SK-N-SH (cell line): ENCODE results near the gene DOK6. TPM values are rescaled to one million over a fixed set of nuclear protein-coding genes. Genes with fewer than 3 reads are reported as not detected.

Experiments
- CTCF ChIA-PET: fragments of 300-600, 350-600 bp; formaldehyde crosslinking; extraction: SDS; loops from one replicate; lab custom pipeline; 2021; lab: Yijun Ruan, JAX
- POLR2A ChIA-PET: fragments of 350-600 bp; sonication (Branson Sonifier 250); formaldehyde crosslinking; extraction: SDS; loops from one replicate; lab custom pipeline; 2020; ENCODE audit warnings: antibody characterized with exemption, inconsistent platforms; lab: Yijun Ruan, JAX
- DNase-seq: peaks from one replicate; pipeline ENCODE4 v3.0.0; 2012
- H2AFZ ChIP-seq: fragments of 200-600 bp; sonication (generic); 2 replicates; pipeline ENCODE4 v1.8.1; 2016; ENCODE audit warnings: antibody characterized with exemption, mild to moderate bottlenecking, low read depth
- H3F3A ChIP-seq: fragments of 200-600 bp; sonication (generic); replicated peaks from 2 replicates; pipeline ENCODE3; 2016; ENCODE audit warnings: antibody characterized with exemption, mild to moderate bottlenecking; ENCODE audit not compliant: insufficient read depth
- H3K27ac ChIP-seq, 2 experiments: fragments of 200-500 bp in 1 of 2; fragments of 200-600 bp in 1 of 2; sonication (Bioruptor generic) in 1 of 2; sonication (generic), shearing (Covaris generic) in 1 of 2; 2 replicates each; pipeline versions ENCODE4 v1.5.1 to v1.6.1; 2014 to 2016; ENCODE audit warnings: low read depth in 2 of 2, inconsistent platforms in 1 of 2, low read length in 1 of 2, mild to moderate bottlenecking in 1 of 2, mixed read lengths in 1 of 2
- H3K27me3 ChIP-seq: fragments of 200-600 bp; sonication (generic), shearing (Covaris generic); 2 replicates; pipeline ENCODE4 v1.6.1; 2016; ENCODE audit warnings: mixed run types; ENCODE audit not compliant: insufficient read depth
- H3K36me3 ChIP-seq, 2 experiments: fragments of 200-500 bp in 1 of 2; fragments of 200-600 bp in 1 of 2; sonication (Bioruptor generic) in 1 of 2; sonication (generic) in 1 of 2; replicated peaks in 1 of 2; 2 replicates each; pipeline versions ENCODE3 to v1.5.1; 2014 to 2016; ENCODE audit warnings: low read length in 1 of 2, mild to moderate bottlenecking in 1 of 2; ENCODE audit not compliant: insufficient read depth in 2 of 2, control insufficient read depth in 1 of 2
- H3K4me1 ChIP-seq, 2 experiments: fragments of 200-500 bp in 1 of 2; fragments of 200-600 bp in 1 of 2; sonication (Bioruptor generic) in 1 of 2; sonication (generic), shearing (Covaris generic) in 1 of 2; 2 replicates each; pipeline versions ENCODE4 v1.5.1 to v1.6.1; 2014 to 2016; ENCODE audit warnings: low read depth in 1 of 2, low read length in 1 of 2, mixed run types in 1 of 2; ENCODE audit not compliant: insufficient read depth in 2 of 2, control insufficient read depth in 1 of 2
- H3K4me2 ChIP-seq: fragments of 200-600 bp; sonication (generic), shearing (Covaris generic); 2 replicates; pipeline ENCODE4 v1.6.1; 2017; ENCODE audit warnings: mixed run types
- H3K4me3 ChIP-seq, 2 experiments: fragments of 200-500 bp in 1 of 2; fragments of 200-600 bp in 1 of 2; sonication (Bioruptor generic) in 1 of 2; sonication (generic), shearing (Covaris generic) in 1 of 2; 2 replicates each; pipeline versions ENCODE4 v1.5.1 to v1.8.1; 2014 to 2016; ENCODE audit warnings: low read depth in 2 of 2, inconsistent platforms in 1 of 2, low read length in 1 of 2, mild to moderate bottlenecking in 1 of 2, mixed read lengths in 1 of 2, moderate library complexity in 1 of 2
- H3K79me2 ChIP-seq: fragments of 200-600 bp; sonication (generic); 2 replicates; pipeline ENCODE4 v1.8.1; 2017; ENCODE audit warnings: mild to moderate bottlenecking; ENCODE audit not compliant: insufficient read depth
- H3K9ac ChIP-seq: fragments of 200-600 bp; sonication (generic); 2 replicates; pipeline ENCODE4 v1.6.1; 2017; ENCODE audit warnings: mixed run types
- H3K9me2 ChIP-seq: fragments of 200-600 bp; sonication (generic); 2 replicates; pipeline ENCODE4 v1.6.1; 2017; ENCODE audit warnings: mixed run types
- H3K9me3 ChIP-seq: fragments of 200-600 bp; sonication (generic); 2 replicates; pipeline ENCODE4 v1.6.1; 2017; ENCODE audit warnings: mixed run types, mild to moderate bottlenecking, moderate library complexity
- H4K20me1 ChIP-seq: fragments of 200-600 bp; sonication (generic); 2 replicates; pipeline ENCODE4 v1.6.1; 2017; ENCODE audit warnings: mild to moderate bottlenecking, mixed run types; ENCODE audit not compliant: insufficient read depth
- CHD2 ChIP-seq: fragments of 150-350 bp; IDR thresholded peaks from 2 replicates; pipeline ENCODE4 v1.6.1; 2018; ENCODE audit warnings: low read length; ENCODE audit not compliant: partially characterized antibody
- ELF1 ChIP-seq: IDR thresholded peaks from 2 replicates; pipeline ENCODE4 v1.4.0; 2012
- EP300 ChIP-seq, 2 experiments: IDR thresholded peaks; 2 replicates each; pipeline versions ENCODE4 v1.4.0 to v1.6.1; 2012; ENCODE audit warnings: borderline replicate concordance in 1 of 2, low read depth in 1 of 2, low read length in 1 of 2
- FOSL2 ChIP-seq: IDR thresholded peaks from 2 replicates; pipeline ENCODE4 v1.4.0; 2012; ENCODE audit warnings: low read depth, mild to moderate bottlenecking, moderate library complexity, borderline replicate concordance
- FOXJ3 ChIP-seq: sonication (generic); formaldehyde crosslinking; IDR thresholded peaks from 2 replicates; pipeline ENCODE4 v1.5.1; 2020; ENCODE audit warnings: mild to moderate bottlenecking, missing genetic modification reagents
- GABPA ChIP-seq: IDR thresholded peaks from 2 replicates; pipeline ENCODE4 v1.4.0; 2012; ENCODE audit warnings: low read depth, mild to moderate bottlenecking
- GATA2 ChIP-seq: sonication (generic); formaldehyde crosslinking; IDR thresholded peaks from 2 replicates; pipeline ENCODE4 v1.5.0; 2020; ENCODE audit warnings: mild to moderate bottlenecking, missing genetic modification reagents
- IRF3 ChIP-seq: fragments of 150-350 bp; IDR thresholded peaks from 2 replicates; pipeline ENCODE4 v1.6.1; 2016; ENCODE audit warnings: mild to moderate bottlenecking, low read depth, low read length
- MEF2A ChIP-seq: IDR thresholded peaks from 2 replicates; pipeline ENCODE4 v1.4.0; 2012; ENCODE audit warnings: low read depth, borderline replicate concordance
- NRF1 ChIP-seq: IDR thresholded peaks from 2 replicates; pipeline ENCODE4 v1.6.1; 2012; ENCODE audit warnings: low read depth, mild to moderate bottlenecking, low read length
- PBX3 ChIP-seq: IDR thresholded peaks from 2 replicates; pipeline ENCODE4; 2012
- POLR2AphosphoS5 ChIP-seq: IDR thresholded peaks from 2 replicates; pipeline ENCODE4 v1.6.1; 2012; ENCODE audit warnings: low read depth, low read length
- RAD21 ChIP-seq: IDR thresholded peaks from 2 replicates; pipeline ENCODE4 v1.6.1; 2012; ENCODE audit warnings: mild to moderate bottlenecking, low read length
- REST ChIP-seq: IDR thresholded peaks from 2 replicates; pipeline ENCODE4 v1.6.1; 2012; ENCODE audit warnings: mild to moderate bottlenecking, low read depth, low read length, moderate library complexity
- RFX5 ChIP-seq: IDR thresholded peaks from 2 replicates; pipeline ENCODE4 v1.6.1; 2012; ENCODE audit warnings: mild to moderate bottlenecking, improper control_type of control experiment, low read length
- RXRA ChIP-seq: IDR thresholded peaks from 2 replicates; pipeline ENCODE4 v1.4.0; 2012; ENCODE audit warnings: low read depth, mild to moderate bottlenecking, borderline replicate concordance
- SIN3A ChIP-seq: IDR thresholded peaks from 2 replicates; pipeline ENCODE4 v1.6.1; 2012; ENCODE audit warnings: low read depth, mild to moderate bottlenecking, low read length, moderate library complexity, borderline replicate concordance
- TCF12 ChIP-seq: IDR thresholded peaks from 2 replicates; pipeline ENCODE4 v1.4.0; 2012
- USF2 ChIP-seq: fragments of 150-350 bp; IDR thresholded peaks from 2 replicates; pipeline ENCODE4 v1.6.1; 2017; ENCODE audit warnings: antibody characterized with exemption, low read length, low read depth, borderline replicate concordance
- ZBTB33 ChIP-seq: IDR thresholded peaks from 2 replicates; pipeline ENCODE4 v1.4.0; 2012; ENCODE audit warnings: low read depth, borderline replicate concordance
- WGBS: methylation state at CpG from one replicate; pipeline ENCODE4 v1.1.6; 2017; ENCODE audit warnings: low lambda C conversion rate; 5-methylcytosine and 5-hydroxymethylcytosine counted together
- polyA plus RNA-seq, 3 experiments: library from polyadenylated mRNA; depleted of rRNA; stranded (reverse); fragments of >200 nt; gene quantifications; 2 replicates each; pipeline ENCODE4 v1.2.3, GENCODE V29; 2012

The DOK6 gene
- polyA plus RNA-seq, 1 of the 3 experiments (the other 2 are of a cell fraction): 3.9 TPM

GRCh38 chr18:69622184-69622583, 221.5 kb downstream of the DOK6 start:
- no peak for DNase-seq
- H3K79me2 ChIP-seq: no peaks in the 10 kb centered on the region
- no peak overlapping the region for H3K4me2 ChIP-seq
- no peaks in the 10 kb centered on the region for H3K9me3 ChIP-seq
- TF ChIP-seq POLR2AphosphoS5 (no peak), GATA2 (peak; percentile 11; the same call in 1 of the 2 replicates), IRF3 (no peak), SIN3A (no peak), RAD21 (no peak), TCF12 (no peak), EP300 (IDR thresholded peaks at IDR 0.05; ENCODE audit: borderline replicate concordance in 1 of 2, low read depth in 1 of 2, low read length in 1 of 2) (no peak), RXRA (no peak), CHD2 (no peak)
- H2AFZ ChIP-seq: no peak overlapping the region
- H3K4me3 ChIP-seq: no peak overlapping the region
- H4K20me1 ChIP-seq: no peaks in the 10 kb centered on the region
- peaks cover 3% of the 10 kb centered on the region for H3F3A ChIP-seq
- no peaks in the 10 kb centered on the region for H3K9me2 ChIP-seq
- H3K36me3 ChIP-seq: no peaks in the 10 kb centered on the region
- peaks cover 0 to 6% of the 10 kb centered on the region in 2 experiments; a peak in 3 of 4 replicates for H3K4me1 ChIP-seq
- no peaks in the 10 kb centered on the region for H3K27me3 ChIP-seq
- no peak overlapping the region for H3K9ac ChIP-seq
- 57% methylated on average over 3 of the region's 3 CpGs for WGBS
- ChIA-PET CTCF (no interaction called here), POLR2A (no interaction called here)
- no peak overlapping the region for H3K27ac ChIP-seq

GRCh38 chr18:69622961-69623360, 222.3 kb downstream of the DOK6 start:
- Histone ChIP-seq H3K4me1 (peaks cover 0 to 6% of the 10 kb centered on the region in 2 experiments; a peak in 3 of 4 replicates), H4K20me1 (no peaks in the 10 kb centered on the region), H3K4me3 (no peak overlapping the region), H2AFZ (no peak overlapping the region), H3F3A (peaks cover 3% of the 10 kb centered on the region), H3K9me2 (no peaks in the 10 kb centered on the region), H3K27ac (no peak overlapping the region), H3K9me3 (no peaks in the 10 kb centered on the region), H3K27me3 (no peaks in the 10 kb centered on the region), H3K9ac (no peak overlapping the region), H3K36me3 (no peaks in the 10 kb centered on the region), H3K4me2 (no peak overlapping the region), H3K79me2 (no peaks in the 10 kb centered on the region)
- DNase-seq: no peak
- WGBS: no CpG with 5 or more reads among the region's 1 CpG
- CTCF ChIA-PET: no interaction called here
- POLR2A ChIA-PET: no interaction called here
- TF ChIP-seq SIN3A (no peak), NRF1 (no peak), RXRA (no peak), ZBTB33 (no peak), PBX3 (no peak), RFX5 (no peak), MEF2A (no peak), TCF12 (no peak), ELF1 (no peak), REST (no peak), GATA2 (no peak), GABPA (no peak), FOSL2 (no peak), FOXJ3 (CRISPR knock-in tag) (no peak), RAD21 (no peak), USF2 (no peak)
